Caco-2 (cell line): ENCODE measurements around the gene SIRT2. TPM values are rescaled to one million over a fixed set of nuclear protein-coding genes. Genes with fewer than 3 reads are reported as not detected.

Experiments used
- BruUV-seq: library from RNA; stranded (reverse); fragments of 400-500 nt; replicated peaks from 2 replicates; lab custom pipeline; 2021; lab: Mats Ljungman, UMichigan
- CTCF ChIA-PET: fragments of 300-600 bp; sonication (Branson Sonifier 250); formaldehyde crosslinking; loops from one replicate; lab custom pipeline; 2022; ENCODE audit warnings: antibody characterized with exemption; lab: Charles Lee
- POLR2A ChIA-PET: fragments of 300-600 bp; sonication (Branson Sonifier 250); formaldehyde crosslinking; loops from one replicate; lab custom pipeline; 2022; ENCODE audit warnings: antibody characterized with exemption; lab: Charles Lee
- DNase-seq, 2 experiments: peaks; one replicate each; pipeline versions ENCODE4 v3.0.0 to v3.0.0-alpha.2; 2020 to 2022
- H3K27me3 ChIP-seq: replicated peaks from 2 replicates; pipeline ENCODE4 v1.6.0; 2011; ENCODE audit warnings: low read length; ENCODE audit not compliant: control insufficient read depth, insufficient read depth
- H3K36me3 ChIP-seq: 2 replicates; pipeline ENCODE4 v1.5.1; 2011; ENCODE audit warnings: low read length; ENCODE audit not compliant: control insufficient read depth, insufficient read depth
- H3K4me1 ChIP-seq: fragments of 250-450 bp; sonication (Bioruptor Pico); 2 replicates; pipeline ENCODE4 v1.5.1; 2020; ENCODE audit warnings: mild to moderate bottlenecking
- H3K4me3 ChIP-seq: 2 replicates; pipeline ENCODE4 v1.5.1; 2011; ENCODE audit warnings: low read depth, mild to moderate bottlenecking, control low read depth, low read length
- H3K9me3 ChIP-seq: fragments of 250-450 bp; sonication (Bioruptor Pico); 2 replicates; pipeline ENCODE4 v1.5.1; 2020; ENCODE audit warnings: mild to moderate bottlenecking, moderate library complexity
- H3K27ac Mint-ChIP-seq: one replicate; pipeline ENCODE4 v1.8.0; 2022; ENCODE audit warnings: mixed read lengths; ENCODE audit not compliant: unreplicated experiment
- H3K27me3 Mint-ChIP-seq: one replicate; pipeline ENCODE4 v1.8.0; 2022; ENCODE audit warnings: mixed read lengths; ENCODE audit not compliant: insufficient read depth, unreplicated experiment
- H3K36me3 Mint-ChIP-seq: one replicate; pipeline ENCODE4 v1.8.0; 2022; ENCODE audit warnings: mild to moderate bottlenecking, mixed read lengths; ENCODE audit not compliant: insufficient read depth, unreplicated experiment
- H3K4me1 Mint-ChIP-seq: one replicate; pipeline ENCODE4 v1.8.0; 2022; ENCODE audit warnings: low read depth, mixed read lengths; ENCODE audit not compliant: unreplicated experiment
- H3K4me3 Mint-ChIP-seq: one replicate; pipeline ENCODE4 v1.8.0; 2022; ENCODE audit warnings: mild to moderate bottlenecking, moderate library complexity, mixed read lengths; ENCODE audit not compliant: unreplicated experiment
- H3K9me3 Mint-ChIP-seq: one replicate; pipeline ENCODE4 v1.8.0; 2022; ENCODE audit warnings: mixed read lengths; ENCODE audit not compliant: unreplicated experiment
- CTCF ChIP-seq, 2 experiments: fragments of 200-600 bp in 1 of 2; IDR thresholded peaks; 1 replicate in 1 of 2; 2 replicates in 1 of 2; pipeline versions ENCODE4 v1.5.1 to v1.8.0; 2011 to 2022; ENCODE audit warnings: antibody characterized with exemption in 1 of 2, control low read depth in 1 of 2, inconsistent platforms in 1 of 2, low read depth in 1 of 2, low read length in 1 of 2, mild to moderate bottlenecking in 1 of 2, moderate library complexity in 1 of 2; ENCODE audit not compliant: insufficient read depth in 1 of 2, severe bottlenecking in 1 of 2, unreplicated experiment in 1 of 2
- intact Hi-C: fragments of 100-400 bp; cut with micrococcal nuclease; formaldehyde crosslinking; loops from one replicate; pipeline ENCODE4 v1.10.0; 2022; ENCODE audit not compliant: unreplicated experiment
- total RNA-seq: library from RNA; stranded (reverse); gene quantifications from 2 replicates; pipeline ENCODE4 v1.2.3, GENCODE V29; 2022

Gene SIRT2
- total RNA-seq, 1 experiment from 2014 or later, result 33.3 TPM

- Mint-ChIP-seq H3K4me1 (no peaks in the 10 kb centered on the region), H3K9me3 (no peaks in the 10 kb centered on the region), H3K27ac (no peak overlapping the region), H3K27me3 (no peaks in the 10 kb centered on the region), H3K36me3 (peaks cover 19% of the 10 kb centered on the region), H3K4me3 (no peak overlapping the region)
- intact Hi-C loops, result no loop called here
- ChIA-PET POLR2A (no interaction called here), CTCF (no interaction called here)
- no peaks in the 10 kb centered on the region for H3K9me3 ChIP-seq
- TF ChIP-seq CTCF (IDR thresholded peaks at IDR 0.05; ENCODE audit: insufficient read depth in 1 of 2, low read depth in 1 of 2, low read length in 1 of 2, severe bottlenecking in 1 of 2, unreplicated experiment in 1 of 2), result no peak
- no peaks in the 10 kb centered on the region for H3K4me1 ChIP-seq
- BruUV-seq, result no TSS peak
- no peaks in the 10 kb centered on the region for H3K27me3 ChIP-seq
- peaks cover 5% of the 10 kb centered on the region for H3K36me3 ChIP-seq
- no peak for DNase-seq
- no peak overlapping the region for H3K4me3 ChIP-seq
These were observed 22.2 kb upstream of the SIRT2 start for GRCh38 chr19:38921420-38922274.

GRCh38 chr19:38920602-38921419 lies 21.4 kb upstream of the SIRT2 start:
- Histone ChIP-seq H3K9me3 (no peaks in the 10 kb centered on the region), H3K4me1 (no peaks in the 10 kb centered on the region), H3K27me3 (no peaks in the 10 kb centered on the region), H3K36me3 (peaks cover 3% of the 10 kb centered on the region; the same call in 1 of the 2 replicates), H3K4me3 (no peak overlapping the region)
- intact Hi-C loops, result no loop called here
- H3K36me3 Mint-ChIP-seq, result peaks cover 18% of the 10 kb centered on the region
- H3K27me3 Mint-ChIP-seq, result no peaks in the 10 kb centered on the region
- no peak overlapping the region for H3K4me3 Mint-ChIP-seq
- ChIA-PET POLR2A (no interaction called here), CTCF (no interaction called here)
- no peak for TF ChIP-seq CTCF (IDR thresholded peaks at IDR 0.05; ENCODE audit: insufficient read depth in 1 of 2, low read depth in 1 of 2, low read length in 1 of 2, severe bottlenecking in 1 of 2, unreplicated experiment in 1 of 2)
- BruUV-seq, result no TSS peak
- H3K4me1 Mint-ChIP-seq, result no peaks in the 10 kb centered on the region
- no peak for DNase-seq
- H3K9me3 Mint-ChIP-seq, result no peaks in the 10 kb centered on the region
- H3K27ac Mint-ChIP-seq, result no peak overlapping the region

GRCh38 chr19:38919837-38920601 lies 20.6 kb upstream of the SIRT2 start:
- no peaks in the 10 kb centered on the region for H3K9me3 Mint-ChIP-seq
- no peaks in the 10 kb centered on the region for H3K27me3 Mint-ChIP-seq
- H3K4me3 ChIP-seq, result no peak overlapping the region
- peaks cover 18% of the 10 kb centered on the region for H3K36me3 Mint-ChIP-seq
- ChIA-PET POLR2A (no interaction called here), CTCF (interaction anchor here (0.5 to 1.6 kb wide), 2 partner anchors 11 to 37 kb away, joined by 7 to 8 read pairs; partner anchors contain the start of genes MRPS12 and SARS2)
- no peak for DNase-seq
- H3K4me1 Mint-ChIP-seq, result no peaks in the 10 kb centered on the region
- no TSS peak for BruUV-seq
- no peaks in the 10 kb centered on the region for H3K27me3 ChIP-seq
- no peaks in the 10 kb centered on the region for H3K9me3 ChIP-seq
- H3K4me1 ChIP-seq, result no peaks in the 10 kb centered on the region
- H3K36me3 ChIP-seq, result no peaks in the 10 kb centered on the region; the same call in 1 of the 2 replicates
- no peak overlapping the region for H3K4me3 Mint-ChIP-seq
- no peak overlapping the region for H3K27ac Mint-ChIP-seq
- intact Hi-C loops, result no loop called here
- TF ChIP-seq CTCF (IDR thresholded peaks at IDR 0.05; ENCODE audit: insufficient read depth in 1 of 2, low read depth in 1 of 2, low read length in 1 of 2, severe bottlenecking in 1 of 2, unreplicated experiment in 1 of 2), result no peak
